Parathyroid adenoma (tissue), 2 donors: ENCODE data around the gene SIM1.

ENCODE experiments used
- H2AFZ ChIP-seq: fragments of 300-600 bp; sonication (generic); one replicate; pipeline ENCODE4 v1.7.0; 2017; ENCODE audit warnings: antibody characterized with exemption, mild to moderate bottlenecking
- H3K27ac ChIP-seq: fragments of 300-600 bp; sonication (generic); one replicate; pipeline ENCODE4 v1.7.0; 2017
- H3K27me3 ChIP-seq: fragments of 300-600 bp; sonication (generic); one replicate; pipeline ENCODE4 v1.7.0; 2017; ENCODE audit warnings: low read length; ENCODE audit not compliant: control insufficient read depth, insufficient read depth
- H3K36me3 ChIP-seq: fragments of 300-600 bp; sonication (generic); one replicate; pipeline ENCODE4 v1.7.0; 2017; ENCODE audit warnings: low read length; ENCODE audit not compliant: control insufficient read depth, insufficient read depth
- H3K4me1 ChIP-seq: fragments of 300-600 bp; sonication (generic); one replicate; pipeline ENCODE4 v1.7.0; 2017; ENCODE audit warnings: control low read depth
- H3K4me2 ChIP-seq: fragments of 300-600 bp; sonication (generic); one replicate; pipeline ENCODE4 v1.7.0; 2017; ENCODE audit warnings: low read length
- H3K4me3 ChIP-seq: fragments of 300-600 bp; sonication (generic); one replicate; pipeline ENCODE4 v1.7.0; 2017; ENCODE audit warnings: low read depth, low read length
- H3K79me2 ChIP-seq: fragments of 300-600 bp; sonication (generic); one replicate; pipeline ENCODE4 v1.7.0; 2017; ENCODE audit warnings: control low read depth
- H3K9ac ChIP-seq: fragments of 300-600 bp; sonication (generic); one replicate; pipeline ENCODE4 v1.7.0; 2017; ENCODE audit warnings: mild to moderate bottlenecking
- H3K9me3 ChIP-seq: fragments of 300-600 bp; sonication (generic); one replicate; pipeline ENCODE4 v1.7.0; 2017; ENCODE audit warnings: low read length; ENCODE audit not compliant: control insufficient read depth
- TF ChIP-seq, protein P1 (sequence below): fragments of 300-600 bp; sonication (generic); IDR thresholded peaks from one replicate; pipeline ENCODE4 v1.7.0; 2017; ENCODE audit warnings: antibody characterized with exemption, mild to moderate bottlenecking
- donor health status: primary hyperparathyroidism.

The SIM1 gene

DNA sequence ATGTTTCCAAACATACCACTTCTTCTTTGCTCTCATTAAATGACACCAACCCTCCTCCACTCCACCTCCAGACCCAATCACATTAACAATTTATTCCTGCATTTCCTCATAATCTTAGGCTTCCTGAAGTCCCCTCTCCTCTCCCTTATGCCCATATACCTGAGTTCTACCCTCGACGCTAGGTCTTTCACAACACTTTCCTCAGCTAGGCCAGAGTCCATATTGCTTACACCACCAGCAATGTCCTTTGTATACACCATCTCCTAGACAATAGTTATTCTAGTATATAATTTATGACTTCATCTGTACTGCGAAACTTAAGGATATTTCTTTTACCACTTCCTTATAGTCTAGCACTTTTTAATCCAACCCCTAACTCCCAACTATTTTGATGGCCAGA, 47.7 kb downstream of the SIM1 start:
- no peaks in the 10 kb centered on the region for H3K27me3 ChIP-seq
- H3K4me1 ChIP-seq: no peaks in the 10 kb centered on the region
- TF ChIP-seq, protein P1, sequence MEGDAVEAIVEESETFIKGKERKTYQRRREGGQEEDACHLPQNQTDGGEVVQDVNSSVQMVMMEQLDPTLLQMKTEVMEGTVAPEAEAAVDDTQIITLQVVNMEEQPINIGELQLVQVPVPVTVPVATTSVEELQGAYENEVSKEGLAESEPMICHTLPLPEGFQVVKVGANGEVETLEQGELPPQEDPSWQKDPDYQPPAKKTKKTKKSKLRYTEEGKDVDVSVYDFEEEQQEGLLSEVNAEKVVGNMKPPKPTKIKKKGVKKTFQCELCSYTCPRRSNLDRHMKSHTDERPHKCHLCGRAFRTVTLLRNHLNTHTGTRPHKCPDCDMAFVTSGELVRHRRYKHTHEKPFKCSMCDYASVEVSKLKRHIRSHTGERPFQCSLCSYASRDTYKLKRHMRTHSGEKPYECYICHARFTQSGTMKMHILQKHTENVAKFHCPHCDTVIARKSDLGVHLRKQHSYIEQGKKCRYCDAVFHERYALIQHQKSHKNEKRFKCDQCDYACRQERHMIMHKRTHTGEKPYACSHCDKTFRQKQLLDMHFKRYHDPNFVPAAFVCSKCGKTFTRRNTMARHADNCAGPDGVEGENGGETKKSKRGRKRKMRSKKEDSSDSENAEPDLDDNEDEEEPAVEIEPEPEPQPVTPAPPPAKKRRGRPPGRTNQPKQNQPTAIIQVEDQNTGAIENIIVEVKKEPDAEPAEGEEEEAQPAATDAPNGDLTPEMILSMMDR: no peak
- H3K27ac ChIP-seq: no peak overlapping the region
- no peak overlapping the region for H3K9ac ChIP-seq
- no peak overlapping the region for H2AFZ ChIP-seq
- no peak overlapping the region for H3K4me3 ChIP-seq
- no peak overlapping the region for H3K4me2 ChIP-seq
- no peaks in the 10 kb centered on the region for H3K79me2 ChIP-seq
- no peaks in the 10 kb centered on the region for H3K36me3 ChIP-seq
- H3K9me3 ChIP-seq: no peaks in the 10 kb centered on the region

DNA sequence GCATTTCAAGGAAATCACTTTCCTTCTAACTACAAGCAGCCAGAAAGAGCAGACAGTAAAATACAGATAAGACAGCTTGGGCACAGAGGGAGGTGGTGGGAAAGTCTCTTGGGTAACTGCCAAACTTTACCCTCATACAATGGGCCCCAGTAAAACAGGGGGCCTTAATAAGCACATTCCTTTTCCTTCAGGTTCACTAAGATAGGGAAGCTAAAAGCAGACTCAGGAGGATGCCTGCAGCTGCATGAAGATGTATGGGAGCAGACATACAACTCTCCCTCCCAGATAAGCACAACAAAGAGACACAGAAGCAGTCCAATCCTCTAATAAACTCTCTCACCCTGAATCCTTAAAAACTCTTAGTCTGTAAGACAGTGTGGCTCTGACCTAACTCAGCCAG, 49.0 kb downstream of the SIM1 start:
- no peak overlapping the region for H3K27ac ChIP-seq
- no peak overlapping the region for H3K4me3 ChIP-seq
- H3K4me2 ChIP-seq: no peak overlapping the region
- no peaks in the 10 kb centered on the region for H3K36me3 ChIP-seq
- TF ChIP-seq, protein P1: no peak
- no peak overlapping the region for H3K9ac ChIP-seq
- no peaks in the 10 kb centered on the region for H3K9me3 ChIP-seq
- no peaks in the 10 kb centered on the region for H3K4me1 ChIP-seq
- no peaks in the 10 kb centered on the region for H3K79me2 ChIP-seq
- H3K27me3 ChIP-seq: no peaks in the 10 kb centered on the region
- no peak overlapping the region for H2AFZ ChIP-seq

DNA sequence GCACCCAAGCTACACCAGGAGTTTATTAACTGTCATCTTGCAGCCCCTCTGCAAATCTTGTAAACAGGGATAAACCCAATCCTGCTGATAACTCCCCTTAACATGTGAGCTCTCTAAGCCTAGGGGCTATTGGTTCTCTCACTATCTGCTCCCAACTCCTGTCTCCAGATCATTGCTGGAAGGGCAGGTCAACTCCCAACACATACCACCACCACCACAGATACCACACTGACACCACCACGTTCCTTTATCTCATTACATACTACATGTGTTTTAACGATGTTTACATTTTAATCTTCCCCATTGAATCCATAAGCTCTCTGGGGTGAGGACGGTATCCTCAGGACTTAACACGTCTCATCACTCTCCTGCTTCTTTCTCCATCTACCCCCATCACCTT, 51.8 kb downstream of the SIM1 start:
- H3K36me3 ChIP-seq: no peaks in the 10 kb centered on the region
- H3K9ac ChIP-seq: no peak overlapping the region
- no peak overlapping the region for H3K27ac ChIP-seq
- H3K27me3 ChIP-seq: no peaks in the 10 kb centered on the region
- no peak overlapping the region for H3K4me2 ChIP-seq
- TF ChIP-seq, protein P1: no peak
- no peak overlapping the region for H2AFZ ChIP-seq
- no peaks in the 10 kb centered on the region for H3K4me1 ChIP-seq
- H3K79me2 ChIP-seq: no peaks in the 10 kb centered on the region
- H3K9me3 ChIP-seq: no peaks in the 10 kb centered on the region
- H3K4me3 ChIP-seq: no peak overlapping the region

DNA sequence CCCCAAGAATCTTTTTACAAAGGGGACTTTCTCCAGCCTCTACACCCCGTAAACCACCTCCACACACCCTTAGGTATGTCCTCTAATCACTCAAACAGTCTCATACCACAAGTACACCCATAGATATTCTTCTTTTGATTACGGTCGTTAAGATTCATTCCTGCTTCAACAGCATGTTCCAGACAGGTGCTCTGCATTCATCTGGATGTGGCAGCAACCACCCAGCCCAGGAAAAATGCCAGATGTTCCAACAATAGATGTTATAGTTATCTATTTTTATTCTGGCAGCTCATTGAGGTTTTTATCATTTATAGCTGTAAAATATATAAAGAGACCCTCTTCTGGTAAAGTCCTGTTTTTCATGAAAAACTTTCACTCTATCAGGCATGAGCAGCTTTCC, 60.7 kb downstream of the SIM1 start:
- H3K4me1 ChIP-seq: no peaks in the 10 kb centered on the region

DNA sequence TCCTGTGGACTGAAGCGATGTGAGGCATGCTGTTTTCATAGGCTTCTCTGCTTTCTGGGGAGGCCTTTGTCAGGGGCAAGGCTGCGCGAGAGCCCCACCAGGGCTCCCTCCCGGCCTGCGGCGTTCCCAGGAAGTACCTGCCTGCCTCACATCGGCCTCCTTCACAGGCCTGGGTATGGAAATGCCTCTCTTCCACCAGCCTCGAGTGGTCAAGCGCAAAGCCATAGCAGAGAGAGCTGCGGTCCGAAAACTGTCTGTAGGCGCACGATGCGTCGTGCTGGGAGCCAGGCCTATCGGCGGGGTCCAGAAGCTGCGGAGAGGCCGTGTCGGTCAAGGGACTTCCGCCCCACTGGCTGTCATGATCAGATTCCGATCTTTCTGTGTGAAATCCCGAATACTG, 71.2 kb downstream of the SIM1 start:
- Histone ChIP-seq H3K27me3 (no peaks in the 10 kb centered on the region), H3K9ac (no peak overlapping the region), H3K79me2 (no peaks in the 10 kb centered on the region), H3K36me3 (no peaks in the 10 kb centered on the region), H3K4me1 (no peaks in the 10 kb centered on the region), H3K4me3 (no peak overlapping the region), H3K9me3 (no peaks in the 10 kb centered on the region), H3K27ac (no peak overlapping the region), H2AFZ (no peak overlapping the region), H3K4me2 (no peak overlapping the region)
- TF ChIP-seq, protein P1: no peak

More for the DNA sequence above, 60.7 kb downstream of the SIM1 start:
- Histone ChIP-seq H3K36me3 (no peaks in the 10 kb centered on the region), H3K27me3 (no peaks in the 10 kb centered on the region), H3K4me2 (no peak overlapping the region), H3K27ac (no peak overlapping the region), H3K79me2 (no peaks in the 10 kb centered on the region), H3K9ac (no peak overlapping the region), H2AFZ (no peak overlapping the region), H3K4me3 (no peak overlapping the region), H3K9me3 (no peaks in the 10 kb centered on the region)
- TF ChIP-seq, protein P1: no peak
